DOHH2 (cell line): ENCODE data around the gene TTN.

ENCODE experiments used
- H3F3A ChIP-seq: fragments of 200-600 bp; sonication (generic), shearing (Covaris generic); 2 replicates; pipeline ENCODE4 v1.6.0; 2016; ENCODE audit warnings: antibody characterized with exemption, mild to moderate bottlenecking; ENCODE audit not compliant: control insufficient read depth, insufficient read depth
- H3K27ac ChIP-seq: fragments of 200-600 bp; sonication (generic); 2 replicates; pipeline ENCODE4 v1.5.1; 2014; ENCODE audit warnings: low read depth, mild to moderate bottlenecking, low read length, moderate library complexity
- H3K27me3 ChIP-seq: fragments of 200-600 bp; sonication (generic); 2 replicates; pipeline ENCODE4 v1.6.1; 2014; ENCODE audit warnings: mild to moderate bottlenecking, low read length, mixed read lengths; ENCODE audit not compliant: control insufficient read depth
- H3K36me3 ChIP-seq: fragments of 200-600 bp; sonication (generic); 2 replicates; pipeline ENCODE4 v1.6.1; 2014; ENCODE audit warnings: mild to moderate bottlenecking, low read length, moderate library complexity, mixed read lengths; ENCODE audit not compliant: control insufficient read depth
- H3K4me1 ChIP-seq: fragments of 200-600 bp; sonication (generic); 2 replicates; pipeline ENCODE4 v1.6.1; 2014; ENCODE audit warnings: mild to moderate bottlenecking, low read length, mixed read lengths; ENCODE audit not compliant: control insufficient read depth
- H3K4me2 ChIP-seq: fragments of 200-600 bp; sonication (generic); 2 replicates; pipeline ENCODE4 v1.6.0; 2014; ENCODE audit warnings: mild to moderate bottlenecking, low read length, moderate library complexity
- H3K4me3 ChIP-seq: fragments of 200-600 bp; sonication (generic); 2 replicates; pipeline ENCODE4 v1.5.1; 2014; ENCODE audit warnings: mild to moderate bottlenecking, low read length, mixed read lengths
- H3K79me2 ChIP-seq: fragments of 200-600 bp; sonication (generic); 2 replicates; pipeline ENCODE4 v1.6.1; 2014; ENCODE audit warnings: mild to moderate bottlenecking, low read length, mixed read lengths; ENCODE audit not compliant: control insufficient read depth
- H3K9me2 ChIP-seq: fragments of 200-600 bp; sonication (generic); replicated peaks from 2 replicates; pipeline ENCODE4 v1.6.1; 2014; ENCODE audit warnings: mild to moderate bottlenecking, low read length, mixed read lengths; ENCODE audit not compliant: control insufficient read depth
- H3K9me3 ChIP-seq: fragments of 200-600 bp; sonication (generic); 2 replicates; pipeline ENCODE4 v1.6.1; 2014; ENCODE audit warnings: antibody characterized with exemption, low read length, mixed read lengths; ENCODE audit not compliant: control insufficient read depth, insufficient read depth
- H4K20me1 ChIP-seq: fragments of 200-600 bp; sonication (generic); 2 replicates; pipeline ENCODE4 v1.6.0; 2014; ENCODE audit warnings: low read depth, mild to moderate bottlenecking, antibody characterized with exemption, low read length, moderate library complexity; ENCODE audit not compliant: control insufficient read depth, insufficient read depth
- EZH2phosphoT487 ChIP-seq: fragments of 200-600 bp; sonication (generic); IDR thresholded peaks from 2 replicates; pipeline ENCODE4 v1.6.1; 2017; ENCODE audit warnings: borderline replicate concordance, mild to moderate bottlenecking, antibody characterized with exemption, low read length, moderate library complexity, mixed read lengths
- TF ChIP-seq, protein P1 (sequence below): fragments of 200-600 bp; sonication (generic); IDR thresholded peaks from one replicate; pipeline ENCODE4 v1.5.1; 2014; ENCODE audit warnings: antibody characterized with exemption, mild to moderate bottlenecking, low read depth, low read length; ENCODE audit not compliant: poor library complexity, severe bottlenecking

The TTN gene

DNA sequence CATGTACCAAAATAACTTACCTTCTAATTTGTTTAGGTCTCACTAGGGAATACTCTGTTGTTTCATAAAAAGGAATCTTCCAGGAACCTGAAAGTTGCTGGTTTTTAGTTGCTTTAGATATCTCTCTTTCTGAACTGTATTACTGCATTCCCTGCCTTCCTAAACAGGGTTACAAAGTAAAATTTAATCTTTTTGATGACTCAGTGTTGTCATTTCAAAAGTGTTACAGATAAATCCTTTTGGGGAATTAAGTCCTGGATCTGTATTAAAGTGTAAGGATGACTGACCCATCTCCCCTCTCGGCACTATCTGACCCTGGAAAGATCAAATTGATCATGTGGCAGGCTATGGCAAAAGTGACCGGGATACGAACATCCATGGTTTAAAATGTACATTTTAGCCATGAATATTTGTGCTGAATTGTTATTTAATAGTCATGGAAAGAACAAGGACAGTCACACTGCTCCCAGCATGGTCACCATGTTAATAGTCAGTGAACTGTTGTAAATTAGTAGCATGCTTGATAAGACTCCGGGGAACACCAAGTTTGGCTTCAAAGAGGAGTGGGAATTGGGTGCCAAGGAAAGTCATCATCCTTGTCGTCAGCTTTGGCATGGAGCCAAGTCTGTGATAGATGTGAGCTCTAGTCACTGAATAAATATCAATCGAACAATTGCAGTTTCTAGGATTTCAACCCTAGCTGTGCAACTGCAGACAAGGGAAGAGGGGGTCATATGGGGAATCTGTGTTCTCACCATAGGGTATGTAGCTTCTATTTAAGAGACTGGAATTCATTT, 322.8 kb downstream of the TTN start:
- TF ChIP-seq EZH2phosphoT487, result no peak
- TF ChIP-seq, protein P1, sequence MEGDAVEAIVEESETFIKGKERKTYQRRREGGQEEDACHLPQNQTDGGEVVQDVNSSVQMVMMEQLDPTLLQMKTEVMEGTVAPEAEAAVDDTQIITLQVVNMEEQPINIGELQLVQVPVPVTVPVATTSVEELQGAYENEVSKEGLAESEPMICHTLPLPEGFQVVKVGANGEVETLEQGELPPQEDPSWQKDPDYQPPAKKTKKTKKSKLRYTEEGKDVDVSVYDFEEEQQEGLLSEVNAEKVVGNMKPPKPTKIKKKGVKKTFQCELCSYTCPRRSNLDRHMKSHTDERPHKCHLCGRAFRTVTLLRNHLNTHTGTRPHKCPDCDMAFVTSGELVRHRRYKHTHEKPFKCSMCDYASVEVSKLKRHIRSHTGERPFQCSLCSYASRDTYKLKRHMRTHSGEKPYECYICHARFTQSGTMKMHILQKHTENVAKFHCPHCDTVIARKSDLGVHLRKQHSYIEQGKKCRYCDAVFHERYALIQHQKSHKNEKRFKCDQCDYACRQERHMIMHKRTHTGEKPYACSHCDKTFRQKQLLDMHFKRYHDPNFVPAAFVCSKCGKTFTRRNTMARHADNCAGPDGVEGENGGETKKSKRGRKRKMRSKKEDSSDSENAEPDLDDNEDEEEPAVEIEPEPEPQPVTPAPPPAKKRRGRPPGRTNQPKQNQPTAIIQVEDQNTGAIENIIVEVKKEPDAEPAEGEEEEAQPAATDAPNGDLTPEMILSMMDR, result no peak
- Histone ChIP-seq H4K20me1 (peaks cover 13% of the 10 kb centered on the region; the same call in 1 of the 2 replicates), H3K27ac (no peak overlapping the region), H3K4me2 (no peak overlapping the region), H3K9me2 (no peaks in the 10 kb centered on the region; the same call in 1 of the 2 replicates), H3K79me2 (peaks cover 72% of the 10 kb centered on the region), H3K36me3 (peaks cover 31% of the 10 kb centered on the region), H3K9me3 (no peaks in the 10 kb centered on the region), H3K4me1 (peaks cover 34% of the 10 kb centered on the region), H3K4me3 (no peak overlapping the region), H3K27me3 (no peaks in the 10 kb centered on the region), H3F3A (peaks cover 5% of the 10 kb centered on the region)

DNA sequence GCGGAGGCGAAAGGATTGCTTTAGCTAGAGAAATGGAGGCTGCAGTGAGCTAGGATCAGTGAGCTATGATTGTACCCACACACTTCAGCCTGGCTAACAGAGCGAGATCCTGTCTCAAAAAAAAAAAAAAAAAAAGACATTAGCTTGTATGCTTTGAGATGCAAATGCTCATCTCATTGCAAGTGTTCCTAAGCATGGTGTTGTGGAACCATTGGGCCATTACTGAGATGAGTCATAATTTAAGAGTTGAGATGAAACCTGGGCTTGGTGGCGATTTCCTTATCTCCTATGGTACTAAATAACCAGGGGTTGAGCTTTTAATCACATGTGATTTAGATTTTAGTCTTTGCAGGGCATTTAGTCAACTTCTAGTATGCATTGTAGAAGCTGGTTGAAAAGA, 324.8 kb downstream of the TTN start:
- Histone ChIP-seq H3K4me2 (peak overlapping the region; percentile 99), H3K79me2 (peaks cover 73% of the 10 kb centered on the region)
- TF ChIP-seq, protein P1, result no peak
- no peak for TF ChIP-seq EZH2phosphoT487

DNA sequence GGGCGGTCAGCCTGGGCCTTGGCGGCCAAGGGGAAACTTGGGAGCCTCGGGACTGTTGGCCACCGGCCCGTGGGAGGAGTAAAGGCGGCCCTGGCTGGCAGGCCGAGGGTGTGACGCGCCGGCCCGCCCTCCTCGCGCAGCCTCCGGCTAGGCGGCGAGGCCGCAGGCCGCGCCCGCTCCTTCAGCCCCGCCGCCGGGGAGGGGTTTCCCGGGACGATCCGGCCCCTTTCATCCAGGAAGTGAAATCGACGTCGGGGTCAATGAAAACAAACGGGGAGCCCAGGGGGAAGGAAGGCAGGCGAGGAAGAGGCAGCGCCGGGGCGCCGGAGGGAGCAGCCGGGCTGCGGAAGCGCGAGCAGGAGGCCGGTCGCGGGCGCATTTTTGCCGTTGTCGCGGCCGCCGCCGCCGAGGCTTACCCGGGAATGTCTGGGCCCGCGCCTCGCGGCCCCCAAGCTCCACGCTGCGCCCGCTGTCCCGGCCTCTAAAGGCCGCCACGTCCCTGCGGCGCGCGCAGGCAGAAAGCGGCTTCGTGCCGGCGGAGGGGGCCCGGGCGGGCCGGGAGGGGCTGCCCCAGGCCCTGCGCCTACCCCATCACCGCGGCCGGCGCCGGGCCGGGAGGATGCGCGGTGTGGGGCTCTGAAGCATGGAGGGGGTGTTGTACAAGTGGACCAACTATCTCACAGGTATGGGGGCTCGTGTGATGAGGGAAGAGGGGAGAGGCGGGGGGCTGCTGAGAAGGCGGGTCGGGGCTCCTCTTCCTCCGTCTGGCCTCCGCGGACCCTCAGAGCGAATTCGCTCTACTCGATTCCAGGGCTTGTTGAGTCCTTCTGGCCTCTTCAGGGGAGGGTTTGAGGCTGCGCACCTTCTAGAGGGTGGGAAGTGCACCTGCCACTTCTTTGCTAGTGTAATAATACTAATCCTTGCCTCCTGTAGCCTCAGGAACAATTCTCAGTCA, 326.7 kb downstream of the TTN start, which contains the start of gene PLEKHA3:
PLEKHA3 (plus strand) TSS at position 231 of the 955 bp plus-strand sequence; CDS start at position 644, 413 bp downstream.
- Histone ChIP-seq H3F3A (peaks cover 16% of the 10 kb centered on the region), H3K9me2 (no peaks in the 10 kb centered on the region; the same call in 1 of the 2 replicates), H3K9me3 (no peaks in the 10 kb centered on the region), H3K27ac (peak within 1 kb of the TSS; percentile 79), H3K4me2 (peak within 1 kb of the TSS; percentile 99), H3K36me3 (peaks cover 16% of the 10 kb centered on the region), H3K79me2 (peaks cover 78% of the 10 kb centered on the region), H3K4me3 (peak within 1 kb of the TSS; percentile 89), H3K4me1 (peaks cover 53% of the 10 kb centered on the region), H3K27me3 (no peaks in the 10 kb centered on the region), H4K20me1 (peaks cover 13% of the 10 kb centered on the region; the same call in 1 of the 2 replicates)
- TF ChIP-seq EZH2phosphoT487, result no peak
- TF ChIP-seq, protein P1, result no peak

More for the DNA sequence above, 324.8 kb downstream of the TTN start:
- Histone ChIP-seq H3F3A (peaks cover 12% of the 10 kb centered on the region), H3K27me3 (no peaks in the 10 kb centered on the region), H3K9me2 (no peaks in the 10 kb centered on the region; the same call in 1 of the 2 replicates), H3K4me3 (peak overlapping the region; percentile 89), H3K9me3 (no peaks in the 10 kb centered on the region), H3K4me1 (peaks cover 41% of the 10 kb centered on the region), H4K20me1 (peaks cover 13% of the 10 kb centered on the region; the same call in 1 of the 2 replicates), H3K36me3 (peaks cover 21% of the 10 kb centered on the region), H3K27ac (no peak overlapping the region)
